ENCODE data around the gene KLHDC4. TPM values are rescaled to one million over a fixed set of nuclear protein-coding genes. Genes with fewer than 3 reads are reported as not detected.

Gene KLHDC4
- total and polyA plus RNA-seq, 2 of the 4 experiments (the other 2 are of a cell fraction), result 13.6 to 19.0 TPM

DNA sequence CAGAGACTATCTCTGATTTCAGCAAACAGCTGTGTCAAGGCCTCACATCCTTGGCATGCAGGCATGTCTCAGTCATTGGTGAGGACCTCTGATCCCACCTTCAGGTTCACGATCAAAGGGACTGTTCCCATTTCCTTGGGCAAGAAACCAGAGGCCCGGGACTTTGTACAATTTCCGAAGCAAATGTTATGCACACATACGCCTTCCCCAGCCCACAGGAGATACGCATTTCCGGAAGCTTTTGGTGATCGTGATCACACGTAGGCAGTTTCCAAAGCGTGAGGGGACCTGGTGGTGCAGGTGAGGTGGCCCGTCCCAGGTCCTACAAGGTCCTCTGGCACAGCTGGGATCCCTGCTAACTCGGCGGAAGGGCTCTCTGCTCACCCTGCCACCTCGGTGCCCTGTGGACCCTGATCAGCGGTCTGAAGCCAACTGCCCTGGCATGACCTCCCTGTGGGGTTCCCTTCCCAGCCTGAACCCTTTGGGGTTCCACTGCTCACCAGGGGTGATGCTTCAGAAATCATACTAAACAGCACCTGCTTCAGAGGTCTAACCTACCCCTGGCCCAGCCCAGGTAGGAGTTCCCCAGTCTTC is 28.8 kb upstream of the KLHDC4 start:
- dilution Hi-C loops (cut with HindIII; ENCODE audit: low sequenced_read_pairs, unreplicated experiment) (no loop called here), intact Hi-C loops (cut with micrococcal nuclease) (no loop called here), in situ Hi-C loops (cut with MboI; ENCODE audit: low sequenced_read_pairs) (no loop called here)
- Histone ChIP-seq H3K4ac (ENCODE audit: low read depth, low read length) (no peak overlapping the region), H3K9me3 (ENCODE audit: control insufficient read depth, insufficient read depth, low read length) (no peaks in the 10 kb centered on the region), H4K20me1 (ENCODE audit: insufficient read depth, low read length) (no peaks in the 10 kb centered on the region), H4K5ac (ENCODE audit: low read depth, low read length) (no peak overlapping the region), H3K9me1 (ENCODE audit: insufficient read depth, low read length) (peaks cover 16% of the 10 kb centered on the region), H3K56ac (ENCODE audit: extremely low read depth, insufficient read depth, low read length) (no peak overlapping the region), H2BK20ac (ENCODE audit: low read depth, low read length) (peak overlapping the region; percentile 55; the same call in 1 of the 2 replicates), H3K23ac (ENCODE audit: low read depth, low read length) (no peak overlapping the region), H3K18ac (ENCODE audit: low read depth, low read length) (no peak overlapping the region), H3K27me3 (ENCODE audit: control insufficient read depth, insufficient read depth, low read length) (no peaks in the 10 kb centered on the region), H3K36me3 (ENCODE audit: control insufficient read depth, insufficient read depth, low read length) (no peaks in the 10 kb centered on the region), H2AK5ac (ENCODE audit: low read depth, low read length) (no peak overlapping the region), H3K4me2 (ENCODE audit: low read depth, low read length) (no peak overlapping the region), H2AFZ (replicated peaks; ENCODE audit: low read length, poor library complexity) (no peak overlapping the region), H3K4me3 (ENCODE audit: insufficient read depth, low read depth, low read length) (no peak overlapping the region), H2BK15ac (ENCODE audit: low read depth, low read length) (no peak overlapping the region), H3K4me1 (ENCODE audit: control insufficient read depth, insufficient read depth, low read length) (peaks cover 20% of the 10 kb centered on the region), H3K79me1 (ENCODE audit: low read depth in 1 of 2, low read length in 2 of 2) (no peaks in the 10 kb centered on the region), H2AK9ac (replicated peaks; ENCODE audit: low read depth, low read length, poor library complexity) (no peak overlapping the region), H3K27ac (ENCODE audit: insufficient read depth, low read length) (no peak overlapping the region), H2BK120ac (ENCODE audit: low read depth, low read length) (no peak overlapping the region), H3K9ac (ENCODE audit: low read depth, low read length) (no peak overlapping the region), H4K91ac (ENCODE audit: insufficient read depth, low read depth, low read length) (no peak overlapping the region), H4K8ac (ENCODE audit: low read depth in 2 of 2, low read length in 2 of 2) (no peak overlapping the region), H2BK5ac (ENCODE audit: low read depth, low read length, poor library complexity, severe bottlenecking) (no peak overlapping the region), H3K14ac (replicated peaks; ENCODE audit: low read depth, low read length) (0 out of 2 replicates have a peak overlapping the region, but pooled peaks have one; percentile 45)
- DNase-seq (no peak), ATAC-seq (ENCODE audit: low read depth) (no peak)
- no CpG with 5 or more reads among the region's 14 CpGs for WGBS, 2 experiments (ENCODE audit: extremely low coverage in 2 of 2, insufficient read length in 1 of 2)
- POLR2A ChIA-PET (ENCODE audit: unreplicated experiment), result no interaction called here
- TF ChIP-seq, protein P1, sequence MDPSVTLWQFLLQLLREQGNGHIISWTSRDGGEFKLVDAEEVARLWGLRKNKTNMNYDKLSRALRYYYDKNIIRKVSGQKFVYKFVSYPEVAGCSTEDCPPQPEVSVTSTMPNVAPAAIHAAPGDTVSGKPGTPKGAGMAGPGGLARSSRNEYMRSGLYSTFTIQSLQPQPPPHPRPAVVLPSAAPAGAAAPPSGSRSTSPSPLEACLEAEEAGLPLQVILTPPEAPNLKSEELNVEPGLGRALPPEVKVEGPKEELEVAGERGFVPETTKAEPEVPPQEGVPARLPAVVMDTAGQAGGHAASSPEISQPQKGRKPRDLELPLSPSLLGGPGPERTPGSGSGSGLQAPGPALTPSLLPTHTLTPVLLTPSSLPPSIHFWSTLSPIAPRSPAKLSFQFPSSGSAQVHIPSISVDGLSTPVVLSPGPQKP (IDR thresholded peaks at IDR 0.05; ENCODE audit: borderline replicate concordance, low read depth, low read length), result no peak
- TF ChIP-seq CHD1 (IDR thresholded peaks at IDR 0.05; ENCODE audit: low read depth, low read length) (no peak), RCOR1 (IDR thresholded peaks at IDR 0.05; ENCODE audit: insufficient replicate concordance, low read length) (no peak), CTCF (conservative IDR thresholded peaks at IDR 0.05; ENCODE audit: low read depth, low read length) (no peak), SMC3 (IDR thresholded peaks at IDR 0.05; ENCODE audit: low read depth, low read length) (no peak), NFE2L2 (IDR thresholded peaks at IDR 0.05; ENCODE audit: low read depth, low read length) (no peak), BHLHE40 (IDR thresholded peaks at IDR 0.05; ENCODE audit: low read depth, low read length) (no peak), MXI1 (IDR thresholded peaks at IDR 0.05; ENCODE audit: borderline replicate concordance, low read depth, low read length) (no peak), FOS (IDR thresholded peaks at IDR 0.05; ENCODE audit: low read depth, low read length) (no peak), POLR2A (IDR thresholded peaks at IDR 0.05; ENCODE audit: low read depth, low read length) (no peak), MAFK (IDR thresholded peaks at IDR 0.05; ENCODE audit: low read depth, low read length) (no peak), MAZ (IDR thresholded peaks at IDR 0.05; ENCODE audit: borderline replicate concordance, low read depth, low read length) (no peak), RAD21 (IDR thresholded peaks at IDR 0.05; ENCODE audit: low read length) (no peak), CEBPB (IDR thresholded peaks at IDR 0.05; ENCODE audit: low read depth, low read length) (no peak), RFX5 (IDR thresholded peaks at IDR 0.05; ENCODE audit: low read depth, low read length) (no peak)
- TF ChIP-seq, protein P2, sequence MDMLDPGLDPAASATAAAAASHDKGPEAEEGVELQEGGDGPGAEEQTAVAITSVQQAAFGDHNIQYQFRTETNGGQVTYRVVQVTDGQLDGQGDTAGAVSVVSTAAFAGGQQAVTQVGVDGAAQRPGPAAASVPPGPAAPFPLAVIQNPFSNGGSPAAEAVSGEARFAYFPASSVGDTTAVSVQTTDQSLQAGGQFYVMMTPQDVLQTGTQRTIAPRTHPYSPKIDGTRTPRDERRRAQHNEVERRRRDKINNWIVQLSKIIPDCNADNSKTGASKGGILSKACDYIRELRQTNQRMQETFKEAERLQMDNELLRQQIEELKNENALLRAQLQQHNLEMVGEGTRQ (IDR thresholded peaks at IDR 0.05; ENCODE audit: low read depth, low read length), result no peak
- CTCF ChIA-PET, result interaction anchor here (1.9 kb wide), 1 partner anchor 16 kb away, joined by 5 read pairs; no protein-coding TSS in a partner anchor
- BruUV-seq (replicated peaks), result no TSS peak

Measured in IMR-90 (cell line).